Right atrium auricular region (tissue), 2 donors: ENCODE data around the gene MPV17. TPM values are rescaled to one million over a fixed set of nuclear protein-coding genes. Genes with fewer than 3 reads are reported as not detected.
A peak's percentile ranks its signal among the peaks of the same experiment; 100 is the strongest.

Experiments
- DNase-seq: peaks from one replicate; pipeline ENCODE4 v3.0.0-alpha.2; 2019; ENCODE audit warnings: low spot score
- H3K27ac ChIP-seq, 2 donors: fragments of 200-600 bp; sonication (generic); 1 replicate in 1 of 2; 2 replicates in 1 of 2; pipeline ENCODE4 v1.5.1; 2016 to 2019
- H3K27me3 ChIP-seq, 2 donors: fragments of 200-600 bp; sonication (generic); one replicate each; pipeline versions ENCODE4 v1.5.1 to v1.6.0; 2017 to 2019
- H3K36me3 ChIP-seq: fragments of 200-600 bp; sonication (generic); one replicate; pipeline ENCODE4 v1.5.1; 2016
- H3K4me1 ChIP-seq, 2 donors: fragments of 200-600 bp; sonication (generic); one replicate each; pipeline versions ENCODE4 v1.5.1 to v1.6.0; 2017 to 2019
- H3K4me3 ChIP-seq, 2 donors: fragments of 200-600 bp; sonication (generic); 1 replicate in 1 of 2; 2 replicates in 1 of 2; pipeline ENCODE4 v1.5.1; 2017 to 2019; ENCODE audit warnings: mild to moderate bottlenecking in 1 of 2, moderate library complexity in 1 of 2
- H3K9me3 ChIP-seq, 2 donors: fragments of 200-600 bp; sonication (generic); one replicate each; pipeline ENCODE4 v1.5.1; 2019
- total RNA-seq, 2 donors: library from RNA; depleted of rRNA; stranded (reverse); fragments of >200 nt; gene quantifications; one replicate each; pipeline ENCODE4 v1.1.0, GENCODE V29; 2016
- TF ChIP-seq, protein P1 (sequence below), 2 donors: fragments of 200-600 bp; sonication (generic); IDR thresholded peaks; one replicate each; pipeline ENCODE4 v1.5.1; 2019; ENCODE audit warnings: antibody characterized with exemption in 2 of 2

The MPV17 gene
- total RNA-seq, 2 donors from 2014 or later = 73.9 to 74.3 TPM

DNA sequence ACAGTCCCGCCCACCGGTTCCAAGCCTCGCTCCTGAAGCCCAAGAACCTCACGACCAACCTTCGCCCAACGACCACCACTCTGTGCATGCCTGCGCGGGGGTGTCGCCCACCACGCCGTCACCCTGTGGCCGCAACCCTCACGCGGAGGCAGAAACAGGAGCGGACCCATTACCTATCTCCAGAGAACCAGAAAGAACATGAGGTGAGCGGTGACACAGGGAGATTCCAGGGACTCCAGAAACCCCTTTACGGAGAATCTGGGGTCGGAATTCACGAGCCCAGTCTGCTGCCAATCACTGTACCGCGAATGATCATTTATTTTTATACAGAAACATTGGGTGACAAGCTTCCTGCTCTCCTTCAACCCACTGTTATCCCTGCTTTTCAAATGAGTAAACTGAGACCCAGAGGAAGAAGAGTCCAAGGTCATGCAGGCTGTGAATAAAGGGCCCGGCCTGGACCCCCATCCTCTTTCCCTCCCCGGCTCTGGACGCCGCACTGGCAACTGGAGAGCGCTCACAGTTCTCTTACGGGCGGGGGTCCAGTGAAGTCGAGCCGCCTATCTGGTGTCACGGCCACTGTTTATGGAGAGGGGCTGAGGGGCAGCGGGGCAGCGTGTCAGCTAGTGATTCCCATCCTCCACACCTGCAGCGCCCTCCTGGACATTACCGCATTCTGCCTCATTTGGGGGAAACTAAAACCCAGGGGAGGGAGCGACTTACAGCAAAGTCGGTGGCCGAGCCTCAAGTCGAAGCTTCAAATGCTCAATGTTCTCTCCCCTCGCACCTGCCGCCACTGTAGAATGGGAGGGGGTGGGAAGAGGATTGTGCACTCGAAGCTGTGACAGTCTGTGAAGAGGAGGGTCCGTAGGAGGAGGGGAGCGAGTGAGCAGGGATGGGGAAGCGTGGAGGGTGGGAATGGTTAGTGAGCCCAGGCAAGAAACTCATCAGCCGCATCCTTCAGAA, 59.3 kb downstream of the MPV17 start:
- no peak for DNase-seq
- H3K27ac ChIP-seq = peak overlapping the region; percentile 6 to 72
- H3K27me3 ChIP-seq = peaks cover 0 to 18% of the 10 kb centered on the region in 2 donors
- H3K36me3 ChIP-seq = no peaks in the 10 kb centered on the region
- peak overlapping the region; percentile 52 to 57 for H3K4me3 ChIP-seq
- TF ChIP-seq, protein P1, sequence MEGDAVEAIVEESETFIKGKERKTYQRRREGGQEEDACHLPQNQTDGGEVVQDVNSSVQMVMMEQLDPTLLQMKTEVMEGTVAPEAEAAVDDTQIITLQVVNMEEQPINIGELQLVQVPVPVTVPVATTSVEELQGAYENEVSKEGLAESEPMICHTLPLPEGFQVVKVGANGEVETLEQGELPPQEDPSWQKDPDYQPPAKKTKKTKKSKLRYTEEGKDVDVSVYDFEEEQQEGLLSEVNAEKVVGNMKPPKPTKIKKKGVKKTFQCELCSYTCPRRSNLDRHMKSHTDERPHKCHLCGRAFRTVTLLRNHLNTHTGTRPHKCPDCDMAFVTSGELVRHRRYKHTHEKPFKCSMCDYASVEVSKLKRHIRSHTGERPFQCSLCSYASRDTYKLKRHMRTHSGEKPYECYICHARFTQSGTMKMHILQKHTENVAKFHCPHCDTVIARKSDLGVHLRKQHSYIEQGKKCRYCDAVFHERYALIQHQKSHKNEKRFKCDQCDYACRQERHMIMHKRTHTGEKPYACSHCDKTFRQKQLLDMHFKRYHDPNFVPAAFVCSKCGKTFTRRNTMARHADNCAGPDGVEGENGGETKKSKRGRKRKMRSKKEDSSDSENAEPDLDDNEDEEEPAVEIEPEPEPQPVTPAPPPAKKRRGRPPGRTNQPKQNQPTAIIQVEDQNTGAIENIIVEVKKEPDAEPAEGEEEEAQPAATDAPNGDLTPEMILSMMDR (IDR thresholded peaks at IDR 0.05) = no peak
- no peaks in the 10 kb centered on the region for H3K9me3 ChIP-seq
- H3K4me1 ChIP-seq = peaks cover 0 to 44% of the 10 kb centered on the region in 2 donors

DNA sequence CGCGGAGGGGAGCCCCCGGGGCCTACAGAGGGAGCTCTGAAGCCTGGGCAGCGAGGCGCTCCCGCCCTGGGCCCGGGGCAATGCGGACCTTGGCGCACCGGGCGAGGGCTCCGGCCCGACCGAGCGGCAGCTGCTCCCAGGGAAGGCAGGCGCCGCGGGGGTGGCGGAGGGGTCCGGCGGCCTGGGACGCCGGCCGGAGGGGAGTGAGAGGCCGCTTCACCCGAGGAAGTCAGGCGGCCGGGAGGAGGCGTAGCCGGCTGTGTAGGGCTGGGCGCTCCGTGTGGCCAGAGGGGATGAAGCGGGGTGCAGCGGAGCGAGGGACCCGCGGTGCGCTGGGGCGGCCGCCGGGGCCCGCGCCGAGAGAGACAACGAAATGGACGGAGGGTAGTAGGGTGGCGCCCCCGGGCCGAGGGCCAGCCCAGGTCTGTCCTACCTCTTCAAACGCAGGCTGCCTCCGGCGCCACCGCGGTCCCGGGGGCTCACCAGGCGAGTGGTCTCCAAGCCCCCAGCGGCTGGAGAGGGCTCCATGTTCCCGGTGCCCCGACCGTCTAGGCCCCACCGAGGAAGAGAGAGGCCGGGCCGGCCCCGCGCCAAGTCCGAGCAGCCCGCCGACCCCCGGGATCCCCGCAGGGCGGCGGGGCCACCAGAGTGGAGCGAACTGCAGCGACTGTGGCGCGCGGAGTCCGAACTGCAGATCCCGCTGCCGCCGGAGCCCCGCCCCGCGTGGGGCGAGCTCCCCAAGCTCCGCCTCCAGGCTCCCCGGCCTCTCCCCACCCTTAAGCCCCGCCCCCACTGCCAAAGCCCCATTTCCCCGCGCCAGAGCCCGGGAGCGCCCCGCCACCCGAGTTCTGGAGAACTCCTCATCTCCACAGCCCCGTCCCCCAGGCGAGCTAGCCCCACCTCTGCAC, 60.3 kb downstream of the MPV17 start, which contains the start of gene SLC30A3:
Gene SLC30A3, minus strand, starts transcription at position 669 of the 908 bp plus-strand sequence. Its CDS starts 141 bp downstream, at position 528.
- peaks cover 0 to 18% of the 10 kb centered on the region in 2 donors for H3K27me3 ChIP-seq
- TF ChIP-seq, protein P1 (IDR thresholded peaks at IDR 0.05) = peak in 1 of 2 donors; percentile 14
- H3K9me3 ChIP-seq = no peaks in the 10 kb centered on the region
- peaks cover 0 to 44% of the 10 kb centered on the region in 2 donors for H3K4me1 ChIP-seq
- H3K4me3 ChIP-seq = peak within 1 kb of the TSS; percentile 52 to 57
- peak within 1 kb of the TSS; percentile 6 to 72 for H3K27ac ChIP-seq
- DNase-seq = no peak
- H3K36me3 ChIP-seq = no peaks in the 10 kb centered on the region

DNA sequence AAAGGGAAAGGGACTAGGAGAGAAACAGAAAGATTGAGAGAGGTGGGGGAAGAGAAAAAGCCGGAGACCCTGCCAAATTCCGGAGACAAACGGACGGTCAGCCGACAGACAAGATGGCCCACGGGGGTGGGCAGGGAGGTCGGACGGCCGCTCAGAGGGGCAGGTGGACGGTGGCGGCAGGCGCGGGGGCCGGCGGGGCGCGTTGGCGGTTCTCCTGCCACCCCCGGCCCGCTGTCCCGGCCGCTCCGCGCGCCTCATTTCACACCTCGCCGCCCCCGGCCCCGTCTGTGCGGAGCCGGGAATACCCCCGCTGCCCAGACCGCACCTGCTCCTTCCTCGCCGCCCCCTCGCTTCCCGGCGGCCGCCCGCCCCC, 61.0 kb downstream of the MPV17 start:
- TF ChIP-seq, protein P1 (IDR thresholded peaks at IDR 0.05) = no peak
- no peaks in the 10 kb centered on the region for H3K9me3 ChIP-seq
- no peak overlapping the region for H3K27ac ChIP-seq
- peaks cover 0 to 44% of the 10 kb centered on the region in 2 donors for H3K4me1 ChIP-seq
- DNase-seq = no peak
- H3K27me3 ChIP-seq = peaks cover 0 to 18% of the 10 kb centered on the region in 2 donors
- no peaks in the 10 kb centered on the region for H3K36me3 ChIP-seq
- peak overlapping the region; percentile 52 to 57 for H3K4me3 ChIP-seq

DNA sequence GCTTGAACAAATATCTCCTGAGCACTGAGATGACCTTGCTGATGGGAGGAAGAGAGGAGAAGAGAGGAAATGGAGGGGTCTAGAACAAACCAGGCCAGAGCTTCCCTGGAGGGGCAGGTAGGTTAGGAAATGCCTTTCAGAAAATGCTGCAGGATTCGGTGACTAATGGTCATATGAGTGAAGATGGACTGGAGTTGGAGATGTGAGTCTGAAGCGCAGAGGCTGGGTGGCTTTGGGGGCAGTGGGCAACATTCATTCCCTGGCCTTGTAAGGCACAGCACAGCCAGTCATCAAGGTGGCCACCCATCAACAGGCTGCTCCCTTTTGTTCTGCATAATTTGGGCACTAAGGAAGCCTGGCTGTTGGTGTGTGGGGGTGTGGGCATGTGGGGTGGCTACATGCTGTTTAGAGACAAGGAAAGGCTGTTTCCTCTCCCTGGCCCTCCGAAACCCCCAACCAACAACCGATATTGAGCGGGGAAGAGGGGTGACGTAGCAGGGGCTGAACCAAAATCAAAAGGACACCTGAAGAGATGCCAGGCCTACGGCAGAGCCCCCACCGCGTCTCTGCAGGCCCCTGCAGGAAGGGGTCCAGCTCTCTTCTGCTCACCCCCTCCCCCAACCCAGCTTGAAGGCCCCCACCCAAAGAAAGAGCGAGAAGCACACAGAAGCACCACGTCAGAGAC, 61.5 kb downstream of the MPV17 start:
- H3K27me3 ChIP-seq = peaks cover 0 to 18% of the 10 kb centered on the region in 2 donors
- no peak overlapping the region for H3K27ac ChIP-seq
- H3K9me3 ChIP-seq = no peaks in the 10 kb centered on the region
- peaks cover 0 to 44% of the 10 kb centered on the region in 2 donors for H3K4me1 ChIP-seq
- DNase-seq = no peak
- peak overlapping the region in 1 of 2 donors; percentile 57 for H3K4me3 ChIP-seq
- no peaks in the 10 kb centered on the region for H3K36me3 ChIP-seq
- TF ChIP-seq, protein P1 (IDR thresholded peaks at IDR 0.05) = no peak

Other genes with a start within 250 kb of the MPV17 start
- 10 to 100 TPM; 22.3 to 36.7 TPM for gene EMILIN1, start 244.5 kb downstream of the MPV17 start, total RNA-seq
- 1 to 10 TPM in 1 of 2 donors, under 1 TPM in 1; 0.82 to 1.7 TPM for gene KHK, start 236.3 kb downstream of the MPV17 start, total RNA-seq
- 1 to 10 TPM; 4.3 to 4.5 TPM for gene CGREF1, start 204.0 kb downstream of the MPV17 start, total RNA-seq
- gene ABHD1, start 199.3 kb downstream of the MPV17 start, total RNA-seq = 1 to 10 TPM in 1 of 2 donors, under 1 TPM in 1; 0.90 to 1.0 TPM
- 10 to 100 TPM; 47.5 to 51.4 TPM for gene PREB, start 188.5 kb downstream of the MPV17 start, total RNA-seq
- gene PRR30, start 183.7 kb downstream of the MPV17 start, total RNA-seq = not detected
- gene TCF23, start 174.1 kb downstream of the MPV17 start, total RNA-seq = not detected
- 100 to 1,000 TPM; 193 TPM for gene ATRAID, start 111.1 kb downstream of the MPV17 start, total RNA-seq
- 10 to 100 TPM in 1 of 2 donors, 1 to 10 TPM in 1; 9.2 to 14.7 TPM for gene SLC5A6, start 110.8 kb downstream of the MPV17 start, total RNA-seq
- gene CAD, start 105.7 kb downstream of the MPV17 start, total RNA-seq = 10 to 100 TPM in 1 of 2 donors, 1 to 10 TPM in 1; 4.8 to 13.2 TPM
- 1 to 10 TPM; 5.7 to 9.4 TPM for gene SLC30A3, start 60.0 kb downstream of the MPV17 start, total RNA-seq
- gene DNAJC5G, start 47.7 kb downstream of the MPV17 start, total RNA-seq = under 1 TPM; 0.59 to 0.94 TPM
- 100 to 1,000 TPM in 1 of 2 donors, 10 to 100 TPM in 1; 97.2 to 136 TPM for gene TRIM54, start 40.7 kb downstream of the MPV17 start, total RNA-seq
- 1 to 10 TPM in 1 of 2 donors, under 1 TPM in 1; 0.74 to 2.6 TPM for gene UCN, start 14.7 kb downstream of the MPV17 start, total RNA-seq
- gene GTF3C2, start 33.7 kb upstream of the MPV17 start, total RNA-seq = 10 to 100 TPM; 19.1 to 19.7 TPM
- 10 to 100 TPM; 27.1 to 36.3 TPM for gene EIF2B4, start 47.2 kb upstream of the MPV17 start, total RNA-seq
- gene SNX17, start 47.5 kb upstream of the MPV17 start, total RNA-seq = 10 to 100 TPM; 66.0 to 69.3 TPM
- gene ZNF513, start 57.6 kb upstream of the MPV17 start, total RNA-seq = 1 to 10 TPM; 4.7 to 6.2 TPM
- gene PPM1G, start 86.5 kb upstream of the MPV17 start, total RNA-seq = 10 to 100 TPM; 37.7 to 42.4 TPM
- gene NRBP1, start 105.5 kb upstream of the MPV17 start, total RNA-seq = 10 to 100 TPM; 36.5 to 50.4 TPM
- 1 to 10 TPM in 1 of 2 donors, not detected in 1; 1.2 TPM for gene KRTCAP3, start 119.3 kb upstream of the MPV17 start, total RNA-seq
- 10 to 100 TPM; 14.4 to 18.2 TPM for gene IFT172, start 166.6 kb upstream of the MPV17 start, total RNA-seq
- gene FNDC4, start 172.1 kb upstream of the MPV17 start, total RNA-seq = 10 to 100 TPM in 1 of 2 donors, 1 to 10 TPM in 1; 2.2 to 19.3 TPM
- 1 to 10 TPM in 1 of 2 donors, not detected in 1; 1.9 TPM for gene GCKR, start 173.7 kb upstream of the MPV17 start, total RNA-seq